ENCODE measurements around the gene NPAT.
A peak's percentile ranks its signal among the peaks of the same experiment; 100 is the strongest.
"Not testable (repeated sequence)": the region's sequence is repeated elsewhere in the genome, so short reads cannot be mapped to it uniquely, and the experiment has no call there.

NPAT gene

GRCh38 chr11:108147150-108147549, 75.3 kb downstream of the NPAT start:
- DNase-seq = no peak

DNA sequence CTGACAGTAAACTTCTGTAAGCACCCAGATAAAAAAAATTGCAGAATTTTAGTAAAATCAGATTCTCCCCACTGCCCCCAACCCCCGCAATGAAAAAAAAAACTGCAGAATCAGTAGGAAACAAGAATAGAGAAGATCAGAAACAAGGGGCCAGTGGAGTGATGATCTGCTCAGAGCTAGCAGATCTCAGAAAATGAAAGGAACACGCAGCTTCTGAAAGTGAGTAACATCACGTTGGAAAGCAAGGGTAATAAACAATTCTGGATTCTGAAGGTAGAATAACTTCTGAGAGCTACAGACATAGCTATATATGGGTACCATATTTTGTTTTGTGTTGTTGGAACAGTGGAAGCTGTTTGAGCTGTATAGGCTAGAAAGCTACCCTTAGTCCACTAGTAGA, 77.8 kb downstream of the NPAT start:
- DNase-seq = no peak

DNA sequence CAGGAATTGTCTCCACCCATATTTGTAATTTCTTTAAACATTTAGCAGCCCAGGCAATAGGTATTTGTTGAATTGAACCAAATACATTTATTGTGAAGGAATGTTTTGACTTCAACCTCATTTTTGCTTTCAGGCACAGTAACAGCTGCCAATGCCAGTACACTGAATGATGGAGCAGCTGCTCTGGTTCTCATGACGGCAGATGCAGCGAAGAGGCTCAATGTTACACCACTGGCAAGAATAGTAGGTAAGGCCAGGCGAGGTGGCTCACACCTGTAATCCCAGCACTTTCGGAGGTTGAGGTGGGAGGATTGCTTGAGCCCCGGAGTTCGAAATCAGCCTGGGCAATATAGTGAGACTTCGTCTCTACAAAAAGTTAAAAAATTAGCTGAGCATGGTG, 80.1 kb downstream of the NPAT start:
- no peak for DNase-seq

DNA sequence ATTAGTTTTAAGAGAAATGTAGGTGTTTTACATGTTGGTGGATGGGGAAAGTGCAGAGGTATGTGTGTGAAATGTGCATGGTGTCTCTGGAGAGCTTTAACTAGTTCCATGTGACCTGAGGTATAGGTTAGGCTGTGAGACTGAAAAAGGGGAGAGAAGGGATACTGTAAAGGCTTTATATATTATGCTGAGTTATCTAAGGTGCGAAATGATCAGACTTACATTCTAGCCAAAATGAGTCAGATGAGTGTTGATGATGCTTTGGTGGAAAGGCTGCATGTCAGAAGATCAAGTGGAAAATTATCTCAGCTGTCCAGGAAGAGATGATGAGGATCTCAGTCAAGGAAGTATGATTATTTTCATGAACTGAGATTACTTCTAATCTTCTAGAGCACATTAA, 85.2 kb downstream of the NPAT start:
- no peak for DNase-seq

DNA sequence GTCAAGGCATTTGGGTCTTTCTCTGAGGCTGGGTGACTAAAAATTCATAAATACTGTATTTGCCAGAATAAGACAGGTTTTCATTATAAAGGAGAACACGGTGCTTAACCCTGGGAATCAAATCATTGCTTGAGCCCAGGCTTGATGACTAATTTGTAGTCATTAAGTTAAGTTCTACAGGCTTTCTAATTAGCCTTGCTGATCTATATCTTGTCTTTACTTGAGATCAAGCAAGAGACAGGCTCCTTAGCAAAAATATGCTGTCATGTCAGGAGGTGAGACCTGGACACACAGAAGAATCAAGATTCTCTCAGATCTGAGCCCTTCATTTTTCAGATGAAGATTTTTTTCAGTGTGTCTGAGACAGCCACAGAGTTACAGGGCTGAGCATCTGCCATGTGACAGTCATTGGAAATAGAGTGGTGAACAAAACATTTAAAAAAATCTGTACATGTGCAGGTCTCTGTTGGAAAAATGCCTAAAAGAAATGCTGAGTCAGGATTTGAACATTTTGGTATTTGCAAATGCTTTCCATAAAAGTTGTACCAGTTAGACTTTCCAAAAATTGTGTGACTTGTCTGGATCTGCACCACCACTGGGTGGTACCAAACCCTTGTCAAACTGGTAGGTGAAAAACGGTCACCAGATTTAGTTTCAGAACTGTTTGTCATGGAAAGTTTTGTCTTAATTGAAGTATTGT, 86.4 kb downstream of the NPAT start:
- DNase-seq = peak; percentile 5

DNA sequence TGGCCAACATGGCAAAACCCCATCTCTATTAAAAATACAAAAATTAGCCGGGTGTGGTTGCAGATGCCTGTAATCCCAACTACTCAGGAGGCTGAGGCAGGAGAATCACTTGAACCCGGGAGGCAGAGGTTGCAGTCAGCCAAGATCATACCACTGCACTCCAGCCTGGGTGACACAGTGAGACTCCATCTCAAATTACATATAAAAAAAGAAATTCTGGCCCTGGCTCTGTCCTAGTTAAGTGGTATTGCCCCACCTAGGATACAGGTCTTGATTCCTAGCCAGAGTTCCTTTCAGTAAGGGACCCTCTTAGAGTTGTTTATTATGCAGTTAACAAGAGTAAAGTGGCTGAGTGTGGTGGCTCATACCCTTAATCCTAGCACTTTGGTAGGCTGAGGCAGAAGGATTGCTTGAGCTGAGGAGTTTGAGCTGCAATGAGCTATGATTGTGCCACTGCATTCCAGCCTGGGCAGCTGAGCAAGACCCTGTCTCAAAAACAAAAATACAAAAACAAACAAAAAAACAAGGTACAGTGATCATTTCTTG, 89.4 kb downstream of the NPAT start:
- DNase-seq = not testable (repeated sequence)

GRCh38 chr11:108131993-108132392, 90.4 kb downstream of the NPAT start:
- DNase-seq = no peak

DNA sequence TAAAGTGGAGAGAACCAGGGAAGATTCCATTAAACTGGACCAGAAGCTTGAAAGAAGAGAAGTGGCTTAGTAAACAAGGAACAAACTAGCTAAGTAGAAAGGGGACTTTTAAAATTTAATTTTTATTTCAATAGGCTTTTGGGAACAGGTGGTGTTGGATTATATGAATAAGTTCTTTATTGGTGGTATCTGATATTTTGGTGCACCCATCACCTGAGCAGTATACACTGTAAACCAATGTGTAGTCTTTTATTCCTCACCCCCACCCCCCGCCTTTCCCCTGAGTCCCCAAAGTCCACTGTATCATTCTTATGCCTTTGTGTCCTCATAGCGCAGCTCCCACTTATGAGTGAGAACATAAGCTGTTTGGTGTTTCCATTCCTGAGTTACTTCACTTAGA, 93.7 kb downstream of the NPAT start:
- DNase-seq = no peak

DNA sequence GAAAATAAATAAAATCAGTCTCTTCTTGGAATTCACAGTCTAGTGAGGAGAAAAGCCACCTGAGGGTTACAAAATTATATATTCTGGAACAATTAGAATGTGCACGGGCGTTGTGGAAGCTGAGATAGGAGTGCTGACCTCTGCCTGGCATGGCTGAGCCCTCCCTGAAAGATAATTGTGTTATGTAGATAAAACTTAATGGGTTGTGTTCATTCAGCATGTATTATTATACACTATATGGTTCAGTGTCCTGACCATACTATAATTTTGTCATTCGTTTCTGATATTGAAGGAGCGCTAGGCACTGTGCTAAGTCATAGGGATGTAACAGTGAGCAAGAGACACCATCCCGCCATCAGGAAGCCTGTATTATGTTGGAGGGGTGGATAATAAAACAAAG, 97.3 kb downstream of the NPAT start:
- DNase-seq = no peak

DNA sequence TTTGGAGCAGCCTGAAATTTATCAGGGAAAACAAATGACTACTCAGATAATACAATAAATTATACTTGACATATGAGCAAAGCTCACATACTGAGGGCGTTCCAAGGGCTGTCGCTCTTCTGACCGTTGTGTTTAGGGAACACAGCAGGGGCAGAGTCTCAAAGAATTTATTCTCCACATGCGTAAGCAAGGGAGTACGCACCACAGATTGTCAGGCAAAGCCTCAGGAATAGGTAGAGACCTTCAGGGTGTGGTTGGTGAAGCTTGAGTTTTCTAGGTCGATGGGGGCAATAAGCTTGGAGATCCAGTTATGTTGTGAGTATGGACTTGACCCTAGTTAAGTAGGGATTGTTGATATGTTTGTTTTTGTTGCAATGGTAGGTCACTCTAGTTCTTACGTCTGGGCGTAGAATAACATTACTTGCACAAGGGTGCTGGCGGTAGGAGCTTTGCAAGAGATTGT, 100.2 kb downstream of the NPAT start:
- no peak for DNase-seq

DNA sequence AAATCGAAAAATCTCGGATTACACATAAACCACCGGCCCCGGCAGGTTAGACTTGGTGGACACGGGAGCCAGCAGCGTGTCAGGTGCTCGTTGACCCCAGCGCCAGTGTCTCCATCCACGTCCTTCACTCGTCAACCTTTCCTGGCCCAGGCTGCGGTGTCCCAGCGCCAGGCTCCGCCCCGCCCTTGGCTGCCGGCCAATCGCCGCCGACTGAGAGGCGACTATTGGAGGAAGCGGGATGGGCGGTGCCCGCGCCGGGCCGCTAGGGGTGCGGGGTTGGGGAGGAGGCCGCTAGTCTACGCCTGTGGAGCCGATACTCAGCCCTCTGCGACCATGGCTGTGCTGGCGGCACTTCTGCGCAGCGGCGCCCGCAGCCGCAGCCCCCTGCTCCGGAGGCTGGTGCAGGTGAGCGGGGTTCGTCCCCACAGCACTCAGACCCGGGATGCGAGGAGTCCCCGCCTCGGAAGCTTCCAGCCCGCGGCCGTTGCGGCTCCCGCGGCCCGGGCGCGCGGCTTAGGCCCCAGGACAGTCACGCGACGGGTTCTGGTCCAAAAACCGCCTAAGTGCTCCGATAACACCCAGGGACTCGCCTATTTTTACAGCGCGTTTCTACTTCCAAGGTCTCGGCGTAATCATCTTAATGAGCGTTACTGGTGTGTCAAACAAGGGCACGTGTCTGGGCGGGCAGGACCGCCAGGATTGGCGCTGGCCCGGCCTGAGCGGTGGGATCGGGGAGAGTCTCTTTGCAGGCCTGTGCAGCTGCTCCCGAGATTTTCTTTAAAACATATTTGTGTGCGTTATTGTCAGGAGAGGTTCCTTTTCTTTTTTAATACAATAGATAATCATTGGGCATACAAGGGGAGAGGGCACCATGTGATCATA, 100.9 kb downstream of the NPAT start, which contains the start of gene ACAT1:
Gene ACAT1 (plus strand): TSS at position 294 of the 882 bp plus-strand sequence. CDS start 40 bp downstream, at position 334.
- peak; percentile 97 for DNase-seq

DNA sequence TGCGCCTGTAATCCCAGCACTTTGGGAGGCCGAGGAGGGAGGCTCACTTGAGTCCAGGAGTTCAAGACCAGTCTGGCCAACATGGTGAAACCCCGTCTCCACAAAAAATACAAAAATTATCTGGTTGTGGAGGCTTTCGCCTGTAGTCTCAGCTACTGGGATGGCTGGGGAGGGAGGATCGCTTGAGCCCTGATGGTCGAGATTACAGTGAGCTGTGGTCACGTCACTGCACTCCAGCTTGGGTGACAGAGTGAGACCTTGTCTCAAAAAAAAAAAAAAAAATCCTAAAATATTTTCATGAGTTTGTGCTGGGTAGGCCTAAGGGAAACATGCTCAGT, 101.5 kb downstream of the NPAT start:
- not testable (repeated sequence) for DNase-seq

GRCh38 chr11:108117746-108118371, 104.6 kb downstream of the NPAT start:
- DNase-seq = no peak

DNA sequence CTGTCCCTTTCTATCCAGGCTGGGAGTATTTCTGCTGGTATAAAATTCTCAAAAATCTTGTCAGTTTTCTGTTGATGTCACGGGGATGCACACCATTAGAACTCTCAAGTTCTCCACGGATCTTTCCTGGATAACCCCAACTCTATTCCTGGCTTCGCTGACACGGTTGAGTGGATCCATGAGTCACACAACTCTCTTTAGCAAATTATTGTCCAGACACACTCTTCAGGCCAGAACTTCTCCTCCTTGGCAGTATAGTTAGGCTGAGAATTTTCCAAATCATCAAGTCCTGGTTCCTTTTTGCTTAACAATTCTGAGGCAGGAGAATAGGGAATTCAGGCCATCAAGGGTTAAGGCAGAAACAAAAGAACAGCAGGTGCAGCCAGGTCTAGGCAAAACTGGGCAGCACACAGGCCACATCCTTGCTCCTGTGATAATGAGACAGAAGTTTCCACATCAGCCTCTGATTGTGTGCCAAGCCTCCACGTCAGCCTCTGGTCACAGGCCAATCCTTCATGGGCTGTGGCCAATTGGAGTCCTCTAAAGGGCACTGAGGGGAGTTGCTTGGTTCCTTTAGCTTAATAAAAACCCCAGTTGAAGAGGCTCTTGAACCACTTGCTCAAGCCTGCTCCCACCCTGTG, 106.8 kb downstream of the NPAT start:
- DNase-seq = no peak

DNA sequence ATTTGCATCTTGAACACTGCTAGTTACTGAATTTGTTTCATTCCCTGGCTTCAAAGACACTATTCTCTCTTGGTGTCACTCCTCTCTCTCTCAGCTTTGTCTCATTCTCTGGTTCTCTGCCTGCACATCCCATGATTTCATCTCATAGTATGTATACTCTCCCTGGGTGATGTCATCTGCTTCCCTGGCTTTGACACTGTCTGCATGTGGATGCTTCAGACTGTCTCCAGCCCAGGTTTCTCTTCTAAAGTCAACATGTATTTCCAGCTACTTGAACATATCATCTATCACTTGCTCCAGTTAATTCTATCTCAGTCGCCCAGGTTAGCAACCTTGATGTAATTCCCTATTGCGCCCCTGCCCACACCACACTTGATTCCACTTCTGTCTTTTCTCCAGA, 110.4 kb downstream of the NPAT start:
- DNase-seq = no peak

- no peak for DNase-seq
Observed at GRCh38 chr11:108111126-108111525, 111.3 kb downstream of the NPAT start.
